ENCODE data around the gene KCNA2.

Gene KCNA2

GRCh38 chr1:110617116-110617515 lies 11.0 kb upstream of the KCNA2 start:
- H3K9me3 Mint-ChIP-seq = no peaks in the 10 kb centered on the region
- H3K27me3 Mint-ChIP-seq (ENCODE audit: low read depth) = peaks cover 88% of the 10 kb centered on the region
- TF ChIP-seq CTCF (IDR thresholded peaks at IDR 0.05; ENCODE audit: unreplicated experiment in 3 of 3) = no peak
- H3K4me1 Mint-ChIP-seq = peaks cover 6% of the 10 kb centered on the region
- H3K27ac Mint-ChIP-seq = no peak overlapping the region
- no peaks in the 10 kb centered on the region for H3K36me3 Mint-ChIP-seq (ENCODE audit: low read depth)
- H3K4me3 Mint-ChIP-seq = no peak overlapping the region

- no peak overlapping the region for H3K27ac Mint-ChIP-seq
- H3K36me3 Mint-ChIP-seq (ENCODE audit: low read depth) = no peaks in the 10 kb centered on the region
- no peaks in the 10 kb centered on the region for H3K9me3 Mint-ChIP-seq
- H3K27me3 Mint-ChIP-seq (ENCODE audit: low read depth) = peaks cover 86% of the 10 kb centered on the region
- H3K4me3 Mint-ChIP-seq = no peak overlapping the region
- TF ChIP-seq CTCF (IDR thresholded peaks at IDR 0.05; ENCODE audit: unreplicated experiment in 3 of 3) = no peak
- peaks cover 6% of the 10 kb centered on the region for H3K4me1 Mint-ChIP-seq
Measured at GRCh38 chr1:110616587-110616986, 10.4 kb upstream of the KCNA2 start.

GRCh38 chr1:110615548-110616130 lies 9.5 kb upstream of the KCNA2 start:
- Mint-ChIP-seq H3K4me3 (no peak overlapping the region), H3K27ac (no peak overlapping the region), H3K36me3 (ENCODE audit: low read depth) (no peaks in the 10 kb centered on the region), H3K4me1 (peaks cover 6% of the 10 kb centered on the region), H3K9me3 (no peaks in the 10 kb centered on the region), H3K27me3 (ENCODE audit: low read depth) (peaks cover 86% of the 10 kb centered on the region)
- peak; percentile 71 to 75 (median 72) for TF ChIP-seq CTCF (IDR thresholded peaks at IDR 0.05; ENCODE audit: unreplicated experiment in 3 of 3)

- H3K4me1 Mint-ChIP-seq = no peaks in the 10 kb centered on the region
- TF ChIP-seq CTCF (IDR thresholded peaks at IDR 0.05; ENCODE audit: unreplicated experiment in 3 of 3) = no peak
- H3K27me3 Mint-ChIP-seq (ENCODE audit: low read depth) = peaks cover 95% of the 10 kb centered on the region
- no peak overlapping the region for H3K27ac Mint-ChIP-seq
- no peak overlapping the region for H3K4me3 Mint-ChIP-seq
- no peaks in the 10 kb centered on the region for H3K9me3 Mint-ChIP-seq
- no peaks in the 10 kb centered on the region for H3K36me3 Mint-ChIP-seq (ENCODE audit: low read depth)
Measured at GRCh38 chr1:110612060-110612745, 6.0 kb upstream of the KCNA2 start.

- Mint-ChIP-seq H3K27me3 (ENCODE audit: low read depth) (peaks cover 93% of the 10 kb centered on the region), H3K36me3 (ENCODE audit: low read depth) (no peaks in the 10 kb centered on the region), H3K4me1 (peaks cover 4% of the 10 kb centered on the region), H3K9me3 (no peaks in the 10 kb centered on the region), H3K4me3 (no peak overlapping the region), H3K27ac (no peak overlapping the region)
- no peak for TF ChIP-seq CTCF (IDR thresholded peaks at IDR 0.05; ENCODE audit: unreplicated experiment in 3 of 3)
Measured at GRCh38 chr1:110610696-110611286, 4.6 kb upstream of the KCNA2 start.
